Fibroblast of the aortic adventitia (primary cell): ENCODE measurements around the gene VPS41. TPM values are rescaled to one million over a fixed set of nuclear protein-coding genes. Genes with fewer than 3 reads are reported as not detected.

Source experiments
- DNase-seq: peaks from one replicate; pipeline ENCODE4 v3.0.0-alpha.2; 2010; ENCODE audit warnings: low read depth
- H3K4me3 ChIP-seq: 2 replicates; pipeline ENCODE4 v1.5.1; 2011; ENCODE audit warnings: low read depth, mild to moderate bottlenecking, control low read depth, low read length, moderate library complexity
- total RNA-seq: library from RNA; depleted of rRNA; stranded (reverse); fragments of >200 nt; gene quantifications from 2 replicates; pipeline ENCODE4 v1.2.3, GENCODE V29; 2012; ENCODE audit warnings: low replicate concordance
- TF ChIP-seq, protein P1 (sequence below): IDR thresholded peaks from 2 replicates; pipeline ENCODE4 v1.5.1; 2011; ENCODE audit warnings: mild to moderate bottlenecking, low read length, control low read depth, inconsistent platforms; ENCODE audit not compliant: insufficient read depth

Gene VPS41
- total RNA-seq, 1 donor: 58.0 TPM

DNA sequence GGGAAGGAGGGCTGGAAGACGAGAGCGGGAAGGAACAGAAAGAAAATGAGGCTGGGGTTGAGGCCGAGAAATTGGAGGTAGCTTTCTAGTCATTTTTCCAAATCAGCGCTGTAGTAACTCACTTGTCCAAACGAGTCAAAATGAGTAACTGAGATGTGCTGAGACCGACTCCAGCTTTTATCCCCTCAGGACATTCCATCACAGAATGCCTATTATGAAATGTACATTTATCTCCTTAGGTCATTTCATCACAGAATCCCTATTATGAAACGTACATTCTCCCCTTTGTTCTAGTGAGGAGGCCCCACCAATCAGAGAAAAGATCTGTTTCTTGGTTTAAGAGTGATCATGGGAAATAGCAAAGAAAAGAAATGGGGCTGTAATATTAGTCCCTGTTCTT is 222.1 kb downstream of the VPS41 start:
- DNase-seq: no peak
- no peak overlapping the region for H3K4me3 ChIP-seq
- TF ChIP-seq, protein P1, sequence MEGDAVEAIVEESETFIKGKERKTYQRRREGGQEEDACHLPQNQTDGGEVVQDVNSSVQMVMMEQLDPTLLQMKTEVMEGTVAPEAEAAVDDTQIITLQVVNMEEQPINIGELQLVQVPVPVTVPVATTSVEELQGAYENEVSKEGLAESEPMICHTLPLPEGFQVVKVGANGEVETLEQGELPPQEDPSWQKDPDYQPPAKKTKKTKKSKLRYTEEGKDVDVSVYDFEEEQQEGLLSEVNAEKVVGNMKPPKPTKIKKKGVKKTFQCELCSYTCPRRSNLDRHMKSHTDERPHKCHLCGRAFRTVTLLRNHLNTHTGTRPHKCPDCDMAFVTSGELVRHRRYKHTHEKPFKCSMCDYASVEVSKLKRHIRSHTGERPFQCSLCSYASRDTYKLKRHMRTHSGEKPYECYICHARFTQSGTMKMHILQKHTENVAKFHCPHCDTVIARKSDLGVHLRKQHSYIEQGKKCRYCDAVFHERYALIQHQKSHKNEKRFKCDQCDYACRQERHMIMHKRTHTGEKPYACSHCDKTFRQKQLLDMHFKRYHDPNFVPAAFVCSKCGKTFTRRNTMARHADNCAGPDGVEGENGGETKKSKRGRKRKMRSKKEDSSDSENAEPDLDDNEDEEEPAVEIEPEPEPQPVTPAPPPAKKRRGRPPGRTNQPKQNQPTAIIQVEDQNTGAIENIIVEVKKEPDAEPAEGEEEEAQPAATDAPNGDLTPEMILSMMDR: no peak

DNA sequence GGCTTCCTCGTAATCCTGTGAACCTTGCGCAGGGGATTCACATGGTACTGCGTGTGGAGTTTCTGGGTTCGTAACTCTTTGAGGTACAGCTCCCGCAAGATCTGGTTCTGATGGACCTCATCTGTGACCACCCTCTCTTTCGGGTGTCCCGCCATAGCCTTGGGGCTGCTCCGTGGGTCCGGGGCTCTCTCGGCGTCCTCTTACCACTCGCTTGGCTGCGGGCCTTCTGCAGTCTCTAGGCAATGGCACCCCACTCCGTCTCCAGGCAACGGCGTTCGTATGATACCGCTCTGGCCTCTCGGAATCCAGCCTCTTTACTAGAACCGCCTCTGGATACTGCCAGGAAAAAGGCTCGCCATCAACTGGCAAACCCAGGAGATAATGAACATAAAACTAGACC is 223.1 kb downstream of the VPS41 start:
- TF ChIP-seq, protein P1: no peak

DNA sequence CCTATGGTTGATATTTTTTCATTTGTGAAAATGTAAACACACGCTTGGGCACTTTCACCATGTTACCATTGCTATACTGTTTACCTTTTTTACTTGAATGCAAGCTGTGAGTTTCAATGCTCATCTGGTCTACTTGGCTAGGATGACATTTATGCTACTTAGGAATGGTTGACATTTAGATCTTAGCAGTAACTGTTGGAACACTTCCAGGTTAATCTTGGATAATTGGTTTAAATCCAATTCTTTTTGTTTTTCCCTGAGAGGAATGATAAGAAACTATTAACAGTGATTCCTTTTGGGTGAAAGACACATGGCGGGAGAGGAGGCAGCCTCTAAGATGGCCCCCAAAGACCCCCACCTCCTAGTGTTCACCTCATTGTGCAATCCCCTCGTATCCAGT is 226.4 kb downstream of the VPS41 start:
- H3K4me3 ChIP-seq: no peak overlapping the region
- TF ChIP-seq, protein P1: no peak
- peak; percentile 49 for DNase-seq

More for the DNA sequence above, 223.1 kb downstream of the VPS41 start:
- no peak for DNase-seq
- no peak overlapping the region for H3K4me3 ChIP-seq

DNA sequence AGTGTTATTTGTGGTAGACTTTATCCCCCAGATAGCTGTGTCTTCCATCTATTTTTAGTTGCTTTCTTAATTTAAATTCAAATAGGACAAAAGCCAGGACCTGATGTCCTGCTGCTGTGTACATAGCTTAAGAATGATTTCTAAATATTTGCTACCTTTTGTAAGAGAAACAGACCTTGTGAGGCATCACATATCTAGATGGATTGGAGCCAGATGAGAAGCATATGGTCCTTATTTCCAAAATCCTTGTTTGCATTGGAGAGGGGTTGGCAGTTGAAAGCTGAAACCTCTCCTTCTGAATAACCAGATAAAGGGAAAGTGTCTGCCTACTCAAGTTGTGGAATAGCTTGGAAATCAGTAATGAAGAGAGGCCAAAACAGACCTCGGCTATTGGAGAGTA is 227.1 kb downstream of the VPS41 start:
- TF ChIP-seq, protein P1: no peak
- H3K4me3 ChIP-seq: no peak overlapping the region
- DNase-seq: peak; percentile 77

DNA sequence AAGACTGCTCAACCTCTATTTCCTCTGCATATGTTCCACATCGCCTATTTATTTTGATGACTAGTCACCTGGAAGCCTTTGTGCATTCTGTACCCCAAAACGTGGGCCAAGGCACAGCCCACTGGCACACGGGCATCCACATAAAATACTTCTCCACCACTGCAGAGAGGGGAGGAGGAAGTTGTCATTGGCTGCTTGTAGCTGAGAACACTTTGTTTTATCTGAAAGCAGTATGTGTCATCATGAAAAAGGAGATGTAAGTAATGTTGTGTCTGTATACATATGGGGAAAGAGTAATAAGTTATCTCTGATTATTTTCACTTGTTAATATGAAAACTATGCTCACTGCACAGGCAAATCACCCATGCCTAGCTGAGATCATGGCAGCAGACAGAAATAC is 229.6 kb downstream of the VPS41 start:
- H3K4me3 ChIP-seq: no peak overlapping the region
- DNase-seq: peak; percentile 49
- TF ChIP-seq, protein P1: no peak

- DNase-seq: no peak
- TF ChIP-seq, protein P1: no peak
- no peak overlapping the region for H3K4me3 ChIP-seq
These were observed 230.3 kb downstream of the VPS41 start for GRCh38 chr7:38678698-38679054.

DNA sequence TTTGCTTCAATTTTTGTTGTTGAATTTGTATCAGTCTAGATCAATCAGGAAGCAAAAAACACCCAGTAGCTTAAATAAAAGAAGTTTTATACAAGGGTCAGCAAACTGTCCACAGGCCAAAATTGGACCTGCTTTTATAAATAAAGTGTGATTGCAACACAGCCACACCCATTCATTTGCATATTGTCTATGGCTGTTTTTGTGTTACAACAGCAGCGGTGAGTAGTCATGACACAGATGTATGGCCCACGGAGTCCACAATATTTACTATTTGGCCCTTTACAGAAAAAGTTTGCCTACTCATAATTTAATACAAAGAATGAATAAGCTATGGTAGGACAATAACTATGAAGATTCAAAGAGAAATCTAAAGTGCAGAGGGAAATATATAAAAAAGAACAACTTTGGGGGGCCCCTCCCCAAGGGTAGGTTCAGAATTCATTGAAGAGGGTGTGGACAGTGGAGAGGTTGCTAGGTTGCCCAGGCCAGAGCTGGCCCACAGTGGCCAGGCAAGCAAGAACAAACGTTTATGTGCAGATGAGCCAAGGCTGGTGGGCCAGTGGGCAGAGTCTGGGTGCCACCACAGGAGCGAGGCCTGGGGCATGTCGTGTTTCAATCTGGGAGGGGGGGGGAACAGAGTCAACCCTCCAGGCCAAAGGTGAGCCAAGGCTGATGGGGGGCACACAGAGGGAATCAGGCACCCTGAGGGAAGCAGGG is 230.9 kb downstream of the VPS41 start:
- no peak for DNase-seq
- H3K4me3 ChIP-seq: no peak overlapping the region
- TF ChIP-seq, protein P1: no peak
